Omental fat pad (tissue), 4 donors: ENCODE results near the gene ARHGEF38. TPM values are rescaled to one million over a fixed set of nuclear protein-coding genes. Genes with fewer than 3 reads are reported as not detected.

ENCODE experiments used
- ATAC-seq: fragments of 150-250 bp; one replicate; pipeline ENCODE4 v1.9.1; 2016; ENCODE audit warnings: mild to moderate bottlenecking, moderate library complexity; ENCODE audit not compliant: low FRiP score
- DNase-seq: peaks from one replicate; pipeline ENCODE4 v3.0.0-alpha.2; 2019; ENCODE audit warnings: low spot score
- total RNA-seq, 4 donors: library from RNA; depleted of rRNA; stranded (reverse); fragments of >200 nt; gene quantifications; one replicate each; pipeline ENCODE4 v1.1.0, GENCODE V29; 2016
- TF ChIP-seq, protein P1 (sequence below), 3 donors: fragments of 450-650 bp; IDR thresholded peaks; one replicate each; pipeline ENCODE4 v1.5.1; 2016 to 2017; ENCODE audit warnings: antibody characterized with exemption in 3 of 3, mild to moderate bottlenecking in 3 of 3, moderate library complexity in 2 of 3

ARHGEF38 gene
- total RNA-seq, 4 donors from 2014 or later = not detected

DNA sequence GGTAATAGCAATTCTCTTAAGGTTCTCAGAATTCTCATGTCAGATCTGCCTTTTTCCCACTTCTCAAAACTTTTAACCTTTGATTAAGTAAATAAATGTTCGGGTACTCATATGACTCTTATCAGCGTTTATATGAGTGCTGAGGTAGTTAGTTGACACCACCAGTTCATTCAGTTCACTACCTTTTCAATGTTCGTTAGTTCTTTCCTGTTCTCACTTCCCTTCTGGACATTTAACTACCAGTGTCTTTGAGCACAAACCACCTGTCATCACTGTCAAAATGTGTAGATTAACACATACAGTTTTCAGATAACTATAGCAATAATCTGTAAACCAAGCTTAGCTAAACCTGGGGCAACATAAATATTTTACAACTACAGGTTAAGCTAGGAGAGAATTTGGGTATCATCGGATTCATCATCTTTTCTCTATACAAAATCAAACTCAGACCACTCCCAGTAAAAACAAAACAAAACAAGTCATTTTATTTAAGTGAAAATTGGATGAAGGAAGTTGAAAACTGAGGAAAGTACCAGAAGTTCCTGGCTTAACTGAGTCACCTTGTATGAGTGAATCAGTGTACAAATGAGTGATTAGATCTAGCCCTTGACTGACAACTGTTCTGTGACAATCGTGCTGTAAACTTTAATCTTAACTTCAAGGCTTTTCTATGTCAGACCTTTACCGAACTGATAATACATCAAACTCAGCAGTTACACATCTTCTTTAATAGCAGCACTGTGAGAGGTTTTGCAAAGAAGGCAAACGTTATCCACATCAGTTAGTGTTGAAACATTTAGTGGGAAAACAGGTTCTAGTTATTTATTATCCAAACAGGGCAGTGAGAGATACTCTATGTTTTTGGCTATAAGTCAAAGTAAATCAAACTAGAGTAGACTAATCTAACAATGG lies 41.9 kb downstream of the ARHGEF38 start:
- TF ChIP-seq, protein P1, sequence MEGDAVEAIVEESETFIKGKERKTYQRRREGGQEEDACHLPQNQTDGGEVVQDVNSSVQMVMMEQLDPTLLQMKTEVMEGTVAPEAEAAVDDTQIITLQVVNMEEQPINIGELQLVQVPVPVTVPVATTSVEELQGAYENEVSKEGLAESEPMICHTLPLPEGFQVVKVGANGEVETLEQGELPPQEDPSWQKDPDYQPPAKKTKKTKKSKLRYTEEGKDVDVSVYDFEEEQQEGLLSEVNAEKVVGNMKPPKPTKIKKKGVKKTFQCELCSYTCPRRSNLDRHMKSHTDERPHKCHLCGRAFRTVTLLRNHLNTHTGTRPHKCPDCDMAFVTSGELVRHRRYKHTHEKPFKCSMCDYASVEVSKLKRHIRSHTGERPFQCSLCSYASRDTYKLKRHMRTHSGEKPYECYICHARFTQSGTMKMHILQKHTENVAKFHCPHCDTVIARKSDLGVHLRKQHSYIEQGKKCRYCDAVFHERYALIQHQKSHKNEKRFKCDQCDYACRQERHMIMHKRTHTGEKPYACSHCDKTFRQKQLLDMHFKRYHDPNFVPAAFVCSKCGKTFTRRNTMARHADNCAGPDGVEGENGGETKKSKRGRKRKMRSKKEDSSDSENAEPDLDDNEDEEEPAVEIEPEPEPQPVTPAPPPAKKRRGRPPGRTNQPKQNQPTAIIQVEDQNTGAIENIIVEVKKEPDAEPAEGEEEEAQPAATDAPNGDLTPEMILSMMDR (IDR thresholded peaks at IDR 0.05) = no peak
- ATAC-seq (no peak), DNase-seq (no peak)

DNA sequence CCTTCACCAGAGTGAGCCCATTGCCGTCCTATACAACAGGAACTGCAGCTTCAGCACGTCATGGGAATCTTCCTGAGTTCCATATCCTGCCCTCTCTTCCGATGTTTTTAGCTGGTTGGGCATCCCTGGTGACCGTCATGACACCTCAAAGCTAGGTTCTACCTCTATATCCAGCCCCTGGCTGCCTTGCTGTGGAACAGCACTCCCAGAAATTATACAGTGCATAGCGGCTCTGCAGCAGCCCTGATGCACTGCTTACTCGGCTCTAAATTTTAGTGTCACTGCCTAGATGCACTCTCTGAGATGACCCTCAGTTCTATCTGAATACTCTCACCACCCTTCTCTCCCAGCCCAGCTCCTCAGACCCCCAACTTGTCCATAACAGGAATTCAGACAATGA lies 44.3 kb downstream of the ARHGEF38 start:
- DNase-seq (no peak), ATAC-seq (no peak)
- TF ChIP-seq, protein P1 (IDR thresholded peaks at IDR 0.05) = no peak

DNA sequence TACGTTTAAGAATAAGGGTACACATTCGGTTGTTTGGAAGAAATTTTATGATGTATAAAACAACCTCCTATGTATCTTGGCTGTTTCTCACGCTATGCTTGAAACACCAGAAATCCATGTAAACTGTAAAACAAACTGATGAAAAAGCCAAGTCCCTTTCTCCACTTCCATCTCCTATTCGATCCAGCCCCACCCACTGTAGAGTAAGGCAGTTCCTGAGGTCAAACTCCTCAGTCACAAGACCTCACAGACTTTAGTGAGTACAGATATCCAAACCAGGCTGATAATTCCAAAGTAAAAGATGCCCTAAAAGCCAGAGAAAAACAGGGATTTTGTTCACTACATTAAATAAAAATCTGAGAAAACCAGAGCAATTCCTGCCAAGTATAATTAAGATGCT lies 45.6 kb downstream of the ARHGEF38 start:
- ATAC-seq (no peak), DNase-seq (no peak)
- TF ChIP-seq, protein P1 (IDR thresholded peaks at IDR 0.05) = no peak

DNA sequence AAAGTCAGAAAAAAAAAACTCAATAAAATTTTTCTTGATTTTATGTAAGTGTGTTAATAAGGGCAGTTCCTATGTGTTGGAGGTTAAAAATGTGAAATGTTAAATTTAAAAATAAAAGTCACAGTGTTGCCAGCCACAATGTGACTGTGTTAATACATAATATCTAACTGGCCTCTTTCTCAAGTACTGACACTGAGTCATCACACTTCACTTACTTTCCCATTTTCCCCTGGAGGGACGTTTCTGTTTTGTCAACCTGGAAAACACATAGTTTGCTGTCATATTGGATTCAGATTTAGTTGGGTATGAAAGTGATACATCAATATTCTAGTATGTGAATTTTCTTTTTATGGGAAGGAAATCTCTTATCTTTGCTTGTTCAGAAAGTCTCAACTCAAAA lies 46.4 kb downstream of the ARHGEF38 start:
- DNase-seq = no peak
- TF ChIP-seq, protein P1 (IDR thresholded peaks at IDR 0.05) = no peak
- no peak for ATAC-seq

DNA sequence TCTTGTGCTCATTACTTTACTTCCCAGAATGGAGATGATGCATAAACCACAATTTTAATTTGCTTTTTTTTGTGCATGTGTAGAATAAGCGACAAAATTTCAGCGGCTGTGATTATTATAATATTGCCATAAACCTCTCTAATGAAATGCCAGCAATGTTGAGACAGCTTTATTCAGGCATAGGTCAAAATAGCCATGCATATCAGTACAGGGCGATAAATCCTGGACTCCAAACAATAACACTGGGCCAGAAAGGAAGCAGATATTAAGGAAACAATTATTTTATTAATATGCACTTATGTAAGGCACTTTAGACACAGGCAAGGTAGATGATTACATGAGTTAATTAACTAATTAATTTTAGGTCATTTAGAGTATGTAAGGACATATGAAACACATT lies 47.1 kb downstream of the ARHGEF38 start:
- DNase-seq = no peak
- ATAC-seq = no peak
- TF ChIP-seq, protein P1 (IDR thresholded peaks at IDR 0.05) = no peak

DNA sequence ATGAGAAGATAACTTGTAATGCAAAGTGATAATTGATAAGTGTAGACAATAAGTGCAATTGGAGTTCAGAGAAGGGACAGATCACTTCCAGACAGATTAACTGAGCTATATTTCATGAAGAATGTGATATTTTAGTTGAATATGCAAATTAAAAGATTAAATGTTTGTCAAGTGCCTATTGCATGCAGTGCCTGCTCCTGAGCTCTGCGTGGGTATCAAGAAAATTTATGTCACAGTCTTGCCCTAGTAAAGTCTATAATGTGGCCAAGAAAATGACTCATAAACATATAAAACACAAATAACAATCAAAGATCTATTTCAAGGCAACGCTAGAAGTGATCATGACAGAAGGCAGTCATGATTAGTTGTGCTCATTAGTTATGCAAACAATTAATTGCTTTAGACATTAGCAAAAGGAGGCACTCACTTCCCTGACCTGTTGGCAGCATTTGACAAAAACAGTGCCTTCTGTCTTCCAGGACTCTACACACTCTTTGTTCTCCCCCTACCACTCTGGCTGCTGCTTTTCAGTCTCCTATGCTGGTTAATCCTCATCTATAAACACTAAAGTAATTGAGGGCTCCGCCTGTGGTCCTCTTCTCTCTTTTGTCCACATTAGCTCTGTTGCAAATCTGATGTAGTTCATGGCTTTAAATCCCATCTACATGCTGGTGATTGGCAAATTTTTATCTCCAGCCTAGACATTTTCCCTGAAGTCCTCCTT lies 47.7 kb downstream of the ARHGEF38 start:
- DNase-seq = no peak
- no peak for ATAC-seq
- TF ChIP-seq, protein P1 (IDR thresholded peaks at IDR 0.05) = no peak
